ENCODE measurements around the gene IRAK2. TPM values are rescaled to one million over a fixed set of nuclear protein-coding genes. Genes with fewer than 3 reads are reported as not detected.

The IRAK2 gene, protein sequence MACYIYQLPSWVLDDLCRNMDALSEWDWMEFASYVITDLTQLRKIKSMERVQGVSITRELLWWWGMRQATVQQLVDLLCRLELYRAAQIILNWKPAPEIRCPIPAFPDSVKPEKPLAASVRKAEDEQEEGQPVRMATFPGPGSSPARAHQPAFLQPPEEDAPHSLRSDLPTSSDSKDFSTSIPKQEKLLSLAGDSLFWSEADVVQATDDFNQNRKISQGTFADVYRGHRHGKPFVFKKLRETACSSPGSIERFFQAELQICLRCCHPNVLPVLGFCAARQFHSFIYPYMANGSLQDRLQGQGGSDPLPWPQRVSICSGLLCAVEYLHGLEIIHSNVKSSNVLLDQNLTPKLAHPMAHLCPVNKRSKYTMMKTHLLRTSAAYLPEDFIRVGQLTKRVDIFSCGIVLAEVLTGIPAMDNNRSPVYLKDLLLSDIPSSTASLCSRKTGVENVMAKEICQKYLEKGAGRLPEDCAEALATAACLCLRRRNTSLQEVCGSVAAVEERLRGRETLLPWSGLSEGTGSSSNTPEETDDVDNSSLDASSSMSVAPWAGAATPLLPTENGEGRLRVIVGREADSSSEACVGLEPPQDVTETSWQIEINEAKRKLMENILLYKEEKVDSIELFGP
- total RNA-seq (2014; rRNA removed; shearing (Covaris generic); ENCODE audit: low replicate concordance): 0.04 TPM in 1 of 2 replicates, not detected in the other

DNA sequence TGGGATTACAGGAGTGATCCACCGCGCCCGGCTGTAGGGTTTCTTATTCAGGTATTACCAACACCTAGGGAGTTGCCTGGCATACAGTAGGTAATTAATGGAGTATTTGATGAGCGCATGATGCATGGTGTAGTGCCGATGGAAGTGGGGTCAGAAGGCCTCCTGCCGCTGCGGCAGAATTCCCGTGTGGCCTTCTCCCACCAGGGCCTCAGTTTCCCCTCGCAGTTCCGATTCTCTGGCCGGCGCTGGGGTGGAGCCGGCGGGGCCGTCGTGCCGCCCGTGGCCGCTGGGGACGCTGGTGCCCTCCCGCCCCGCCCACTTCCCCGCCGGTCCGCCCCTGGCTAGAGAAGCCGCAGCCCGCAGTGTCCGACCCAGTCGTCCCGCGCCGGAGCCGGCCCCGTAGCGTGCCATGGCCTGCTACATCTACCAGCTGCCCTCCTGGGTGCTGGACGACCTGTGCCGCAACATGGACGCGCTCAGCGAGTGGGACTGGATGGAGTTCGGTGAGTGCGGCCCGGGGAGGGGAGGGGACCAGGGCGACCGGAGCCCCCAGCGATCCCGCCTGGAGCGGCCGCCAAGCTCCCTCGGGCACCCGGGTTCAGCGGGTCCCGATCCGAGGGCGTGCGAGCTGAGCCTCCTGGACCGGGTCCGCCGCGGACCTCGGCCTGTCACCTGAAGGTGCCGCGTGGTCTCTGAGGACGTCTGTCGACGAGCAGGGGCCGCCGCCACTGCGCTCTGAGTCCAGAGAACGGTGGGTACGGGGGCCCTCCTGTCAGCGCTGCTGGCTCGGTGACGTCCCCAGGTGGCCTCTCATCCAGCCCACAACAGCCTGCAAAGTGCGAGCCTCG lies at the start of gene IRAK2:
IRAK2 (plus strand) TSS at position 374 of the 848 bp plus-strand sequence; CDS start at position 410, 36 bp downstream.
- Histone ChIP-seq H3K27ac (ENCODE audit: low read length) (no peak within 1 kb of the TSS), H3K4me2 (ENCODE audit: low read depth, low read length, poor library complexity, severe bottlenecking) (no peak within 1 kb of the TSS), H3K79me2 (ENCODE audit: low read length) (no peaks in the 10 kb centered on the region), H3K9me3 (ENCODE audit: low read length) (peaks cover 2% of the 10 kb centered on the region; the same call in 1 of the 2 replicates), H3K36me3 (ENCODE audit: insufficient read depth, low read length) (no peaks in the 10 kb centered on the region), H3K27me3 (ENCODE audit: low read length) (0 out of 2 replicates have a peak, but pooled peaks cover 3% of the 10 kb centered on the region), H3K4me1 (ENCODE audit: low read length) (no peaks in the 10 kb centered on the region), H4K20me1 (ENCODE audit: insufficient read depth, low read depth, low read length) (no peaks in the 10 kb centered on the region), H3K4me3 (ENCODE audit: low read length) (no peak within 1 kb of the TSS), H3K9me2 (replicated peaks; ENCODE audit: insufficient read depth, low read length) (no peaks in the 10 kb centered on the region), H3K9ac (ENCODE audit: low read length) (no peak within 1 kb of the TSS), H2AFZ (ENCODE audit: low read length) (no peak within 1 kb of the TSS)
- no peak for DNase-seq

DNA sequence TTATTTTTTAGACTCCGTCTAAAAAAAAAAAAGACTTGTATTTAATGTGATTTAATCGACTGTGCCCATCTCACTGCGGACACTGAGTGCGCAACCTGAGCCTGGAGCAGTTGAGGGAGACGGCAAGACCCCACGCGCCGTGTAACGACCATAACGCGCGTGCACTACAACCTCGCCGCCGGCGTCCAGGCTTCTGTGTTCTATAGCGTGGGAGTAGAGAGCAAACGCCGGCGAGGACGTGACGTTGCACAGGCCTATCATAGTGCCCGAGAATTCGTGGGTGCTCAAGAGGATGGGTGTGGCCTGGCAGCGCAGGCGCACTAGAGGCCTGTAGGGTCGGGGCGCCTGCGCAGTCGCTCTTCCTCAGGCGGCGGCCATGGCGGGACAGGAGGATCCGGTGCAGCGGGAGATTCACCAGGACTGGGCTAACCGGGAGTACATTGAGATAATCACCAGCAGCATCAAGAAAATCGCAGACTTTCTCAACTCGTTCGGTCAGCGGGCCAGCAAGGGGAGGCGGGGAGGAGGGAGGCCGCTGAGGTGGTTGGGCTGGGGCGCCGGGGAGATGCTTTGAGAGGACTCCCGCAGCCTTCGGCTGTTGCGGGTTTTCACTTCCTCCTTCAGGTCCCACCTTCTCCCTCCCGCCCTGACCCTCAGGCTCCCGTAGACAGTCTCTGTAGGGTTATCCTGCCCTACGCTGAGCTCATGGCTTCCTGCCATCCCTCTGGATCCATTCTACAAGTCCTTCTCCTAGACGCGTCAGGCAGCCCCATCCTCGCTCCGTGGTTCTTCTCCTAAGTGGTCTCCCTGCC lies 49.2 kb upstream of the IRAK2 start, which contains the start of gene BRK1:
BRK1 (plus strand) TSS at position 350 of the 812 bp plus-strand sequence; CDS start at position 377, 27 bp downstream.
- Histone ChIP-seq H3K27ac (ENCODE audit: low read length) (peak within 1 kb of the TSS; percentile 66), H3K79me2 (ENCODE audit: low read length) (peaks cover 51% of the 10 kb centered on the region), H3K4me2 (ENCODE audit: low read depth, low read length, poor library complexity, severe bottlenecking) (peak within 1 kb of the TSS; percentile 92), H3K4me1 (ENCODE audit: low read length) (peaks cover 22% of the 10 kb centered on the region), H3K27me3 (ENCODE audit: low read length) (no peaks in the 10 kb centered on the region), H3K9ac (ENCODE audit: low read length) (peak within 1 kb of the TSS; percentile 95), H3K4me3 (ENCODE audit: low read length) (peak within 1 kb of the TSS; percentile 97), H4K20me1 (ENCODE audit: insufficient read depth, low read depth, low read length) (peaks cover 15% of the 10 kb centered on the region; the same call in 1 of the 2 replicates), H3K36me3 (ENCODE audit: insufficient read depth, low read length) (peaks cover 7% of the 10 kb centered on the region; the same call in 1 of the 2 replicates), H3K9me3 (ENCODE audit: low read length) (no peaks in the 10 kb centered on the region), H2AFZ (ENCODE audit: low read length) (peak within 1 kb of the TSS; percentile 83), H3K9me2 (replicated peaks; ENCODE audit: insufficient read depth, low read length) (no peaks in the 10 kb centered on the region)
- DNase-seq: peak; percentile 98

DNA sequence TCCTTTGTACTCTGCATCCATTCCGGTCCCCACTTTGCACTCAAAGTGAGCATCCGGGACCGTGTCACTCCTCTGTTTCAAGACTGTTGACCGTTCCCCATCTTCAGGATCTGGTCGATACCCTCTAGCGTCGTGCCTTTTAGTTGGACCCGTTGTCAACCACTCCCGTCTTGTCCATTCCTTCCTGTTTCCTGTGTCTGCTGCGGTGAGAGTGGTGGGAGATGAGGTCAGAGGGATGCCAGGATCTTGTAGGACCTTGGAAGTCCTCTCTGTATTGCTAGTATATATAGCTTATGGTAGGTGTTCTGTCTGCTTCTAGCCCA lies 48.6 kb upstream of the IRAK2 start:
- Histone ChIP-seq H3K79me2 (ENCODE audit: low read length) (peaks cover 56% of the 10 kb centered on the region), H4K20me1 (ENCODE audit: insufficient read depth, low read depth, low read length) (peaks cover 15% of the 10 kb centered on the region; the same call in 1 of the 2 replicates), H2AFZ (ENCODE audit: low read length) (peak overlapping the region; percentile 83)

DNA sequence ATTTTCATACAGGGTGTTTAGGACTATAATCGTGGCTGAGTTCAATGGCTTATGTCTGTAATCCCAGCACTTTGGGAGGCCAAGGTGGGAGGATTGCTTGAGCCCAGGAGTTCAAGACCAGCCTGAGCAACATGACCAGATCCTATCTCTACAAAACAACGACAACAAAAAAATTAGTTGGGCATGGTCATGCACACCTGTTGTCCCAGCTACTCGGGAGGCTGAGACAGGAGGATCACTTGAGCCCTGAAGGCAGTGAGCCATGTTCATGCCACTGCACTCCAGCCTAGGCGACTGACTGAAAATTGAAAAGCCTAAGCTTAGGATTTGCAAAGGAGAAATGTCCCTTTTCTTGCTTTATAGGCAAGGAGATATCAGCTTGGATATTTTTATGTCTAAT lies 47.8 kb upstream of the IRAK2 start:
- DNase-seq: no peak
- H3K4me1 ChIP-seq (ENCODE audit: low read length): peaks cover 22% of the 10 kb centered on the region
- H3K4me2 ChIP-seq (ENCODE audit: low read depth, low read length, poor library complexity, severe bottlenecking): peak overlapping the region; percentile 92
- H3K27ac ChIP-seq (ENCODE audit: low read length): no peak overlapping the region
- no peaks in the 10 kb centered on the region for H3K9me3 ChIP-seq (ENCODE audit: low read length)
- H3K36me3 ChIP-seq (ENCODE audit: insufficient read depth, low read length): peaks cover 10% of the 10 kb centered on the region
- H2AFZ ChIP-seq (ENCODE audit: low read length): no peak overlapping the region
- peak overlapping the region; percentile 97 for H3K4me3 ChIP-seq (ENCODE audit: low read length)
- no peaks in the 10 kb centered on the region for H3K9me2 ChIP-seq (replicated peaks; ENCODE audit: insufficient read depth, low read length)
- peaks cover 15% of the 10 kb centered on the region; the same call in 1 of the 2 replicates for H4K20me1 ChIP-seq (ENCODE audit: insufficient read depth, low read depth, low read length)
- peak overlapping the region; percentile 95 for H3K9ac ChIP-seq (ENCODE audit: low read length)
- no peaks in the 10 kb centered on the region for H3K27me3 ChIP-seq (ENCODE audit: low read length)
- peaks cover 62% of the 10 kb centered on the region for H3K79me2 ChIP-seq (ENCODE audit: low read length)

More for the DNA sequence above, 48.6 kb upstream of the IRAK2 start:
- H3K4me2 ChIP-seq (ENCODE audit: low read depth, low read length, poor library complexity, severe bottlenecking): peak overlapping the region; percentile 92
- peak overlapping the region; percentile 66 for H3K27ac ChIP-seq (ENCODE audit: low read length)
- H3K4me1 ChIP-seq (ENCODE audit: low read length): peaks cover 22% of the 10 kb centered on the region
- H3K9me3 ChIP-seq (ENCODE audit: low read length): no peaks in the 10 kb centered on the region
- H3K27me3 ChIP-seq (ENCODE audit: low read length): no peaks in the 10 kb centered on the region
- peak overlapping the region; percentile 95 for H3K9ac ChIP-seq (ENCODE audit: low read length)
- DNase-seq: no peak
- no peaks in the 10 kb centered on the region for H3K9me2 ChIP-seq (replicated peaks; ENCODE audit: insufficient read depth, low read length)
- H3K4me3 ChIP-seq (ENCODE audit: low read length): peak overlapping the region; percentile 97
- H3K36me3 ChIP-seq (ENCODE audit: insufficient read depth, low read length): peaks cover 7% of the 10 kb centered on the region; the same call in 1 of the 2 replicates

DNA sequence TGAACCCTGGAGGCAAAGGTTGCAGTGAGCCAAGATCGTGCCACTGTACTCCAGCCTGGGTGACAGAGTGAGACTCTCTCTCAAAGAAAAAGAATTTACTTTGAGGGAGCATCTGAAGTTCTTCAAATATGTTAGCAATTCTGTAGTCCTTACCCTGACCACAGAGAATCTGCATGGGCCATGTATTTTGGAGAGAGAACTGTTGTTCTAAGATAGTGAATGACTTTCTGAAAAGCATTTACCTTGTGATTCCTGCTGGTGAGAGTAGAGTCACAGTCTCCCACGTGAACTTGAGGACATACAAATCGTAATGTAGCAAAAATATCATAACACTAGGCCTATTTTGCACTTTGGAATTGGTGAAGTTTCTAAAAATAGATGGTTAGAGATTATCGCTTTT lies 45.3 kb upstream of the IRAK2 start:
- H3K4me2 ChIP-seq (ENCODE audit: low read depth, low read length, poor library complexity, severe bottlenecking): no peak overlapping the region
- no peak overlapping the region for H3K4me3 ChIP-seq (ENCODE audit: low read length)
- no peaks in the 10 kb centered on the region for H3K9me3 ChIP-seq (ENCODE audit: low read length)
- H3K9ac ChIP-seq (ENCODE audit: low read length): no peak overlapping the region
- peaks cover 18% of the 10 kb centered on the region; the same call in 1 of the 2 replicates for H4K20me1 ChIP-seq (ENCODE audit: insufficient read depth, low read depth, low read length)
- H3K79me2 ChIP-seq (ENCODE audit: low read length): peaks cover 75% of the 10 kb centered on the region
- peaks cover 22% of the 10 kb centered on the region for H3K4me1 ChIP-seq (ENCODE audit: low read length)
- H3K9me2 ChIP-seq (replicated peaks; ENCODE audit: insufficient read depth, low read length): no peaks in the 10 kb centered on the region
- H3K27ac ChIP-seq (ENCODE audit: low read length): no peak overlapping the region
- no peak overlapping the region for H2AFZ ChIP-seq (ENCODE audit: low read length)
- no peaks in the 10 kb centered on the region for H3K27me3 ChIP-seq (ENCODE audit: low read length)
- no peak for DNase-seq
- peaks cover 16% of the 10 kb centered on the region for H3K36me3 ChIP-seq (ENCODE audit: insufficient read depth, low read length)

DNA sequence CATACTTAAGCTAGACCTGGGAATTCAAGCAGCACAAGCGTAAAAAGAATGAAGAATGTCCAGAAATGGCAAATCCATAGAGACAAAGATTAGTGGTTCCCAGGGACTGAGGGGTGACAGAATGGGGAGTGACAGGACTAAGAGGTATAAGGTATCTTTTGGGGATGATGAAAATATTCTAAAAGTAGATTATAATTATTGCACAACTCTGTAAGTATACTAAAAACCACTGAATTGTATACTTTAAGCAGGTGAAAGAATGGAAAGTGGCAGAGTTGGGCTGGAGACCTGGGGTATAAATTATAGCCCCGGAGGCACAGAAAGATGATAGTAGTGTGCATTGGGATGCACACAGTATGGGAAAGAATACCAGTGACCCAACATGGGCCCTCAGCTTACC lies 43.7 kb upstream of the IRAK2 start:
- peaks cover 16% of the 10 kb centered on the region; the same call in 1 of the 2 replicates for H4K20me1 ChIP-seq (ENCODE audit: insufficient read depth, low read depth, low read length)
- no peak overlapping the region for H3K27ac ChIP-seq (ENCODE audit: low read length)
- H3K9me3 ChIP-seq (ENCODE audit: low read length): no peaks in the 10 kb centered on the region
- H3K79me2 ChIP-seq (ENCODE audit: low read length): peaks cover 69% of the 10 kb centered on the region
- H3K9ac ChIP-seq (ENCODE audit: low read length): no peak overlapping the region
- H3K4me2 ChIP-seq (ENCODE audit: low read depth, low read length, poor library complexity, severe bottlenecking): no peak overlapping the region
- no peak overlapping the region for H3K4me3 ChIP-seq (ENCODE audit: low read length)
- H3K9me2 ChIP-seq (replicated peaks; ENCODE audit: insufficient read depth, low read length): no peaks in the 10 kb centered on the region
- no peaks in the 10 kb centered on the region for H3K27me3 ChIP-seq (ENCODE audit: low read length)
- H3K4me1 ChIP-seq (ENCODE audit: low read length): peaks cover 16% of the 10 kb centered on the region
- peaks cover 26% of the 10 kb centered on the region for H3K36me3 ChIP-seq (ENCODE audit: insufficient read depth, low read length)
- no peak for DNase-seq
- no peak overlapping the region for H2AFZ ChIP-seq (ENCODE audit: low read length)

DNA sequence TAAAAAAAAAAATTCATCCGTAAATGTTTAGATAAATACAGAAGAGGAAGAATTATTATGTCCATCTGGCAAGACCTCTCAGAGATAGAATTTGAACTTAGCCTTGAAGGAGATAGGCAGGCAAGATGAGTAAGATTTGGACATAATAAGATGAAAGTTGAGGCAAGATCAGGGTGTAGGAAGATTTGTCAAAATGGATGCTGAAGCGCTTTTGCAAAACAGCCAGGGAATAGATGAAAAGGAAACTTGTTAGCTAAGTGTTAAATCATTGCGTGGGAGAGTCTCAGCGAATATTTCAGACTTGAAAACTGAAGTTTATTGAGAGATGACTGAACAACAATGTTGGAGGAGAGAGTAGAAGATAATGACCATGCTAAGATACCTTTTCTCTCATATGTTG lies 42.0 kb upstream of the IRAK2 start:
- H3K9ac ChIP-seq (ENCODE audit: low read length): no peak overlapping the region
- no peak for DNase-seq
- no peaks in the 10 kb centered on the region for H3K9me2 ChIP-seq (replicated peaks; ENCODE audit: insufficient read depth, low read length)
- H3K4me3 ChIP-seq (ENCODE audit: low read length): no peak overlapping the region
- H3K27ac ChIP-seq (ENCODE audit: low read length): no peak overlapping the region
- 0 out of 2 replicates have a peak, but pooled peaks cover 5% of the 10 kb centered on the region for H4K20me1 ChIP-seq (ENCODE audit: insufficient read depth, low read depth, low read length)
- H3K4me1 ChIP-seq (ENCODE audit: low read length): peaks cover 1% of the 10 kb centered on the region; the same call in 1 of the 2 replicates
- peaks cover 52% of the 10 kb centered on the region for H3K79me2 ChIP-seq (ENCODE audit: low read length)
- no peaks in the 10 kb centered on the region for H3K9me3 ChIP-seq (ENCODE audit: low read length)
- no peak overlapping the region for H2AFZ ChIP-seq (ENCODE audit: low read length)
- H3K4me2 ChIP-seq (ENCODE audit: low read depth, low read length, poor library complexity, severe bottlenecking): no peak overlapping the region
- no peaks in the 10 kb centered on the region for H3K27me3 ChIP-seq (ENCODE audit: low read length)
- H3K36me3 ChIP-seq (ENCODE audit: insufficient read depth, low read length): peaks cover 39% of the 10 kb centered on the region
